Stomach (tissue), 4 donors: ENCODE data around the gene SCD5.
A peak's percentile ranks its signal among the peaks of the same experiment; 100 is the strongest.

Experiments used
- CTCF ChIP-seq, 7 experiments: fragments of 450-650 bp in 4 of 7; fragments of 200-600 bp in 3 of 7; sonication (generic) in 3 of 7; IDR thresholded peaks; one replicate each; pipeline ENCODE4 v1.5.1; 2016 to 2019; ENCODE audit warnings: antibody characterized with exemption in 7 of 7, control low read depth in 2 of 7, mild to moderate bottlenecking in 1 of 7
- POLR2A ChIP-seq, 4 donors: fragments of 450-650 bp; IDR thresholded peaks; one replicate each; pipeline ENCODE4 v1.6.1; 2016; ENCODE audit warnings: antibody characterized with exemption in 4 of 4, control low read depth in 2 of 4, mild to moderate bottlenecking in 1 of 4, moderate library complexity in 1 of 4
- POLR2AphosphoS5 ChIP-seq, 3 donors: sonication (generic); formaldehyde crosslinking; IDR thresholded peaks; one replicate each; pipeline ENCODE4 v1.6.1; 2016; ENCODE audit warnings: antibody characterized with exemption in 3 of 3

- TF ChIP-seq POLR2A (IDR thresholded peaks at IDR 0.05): no peak
- TF ChIP-seq POLR2AphosphoS5 (IDR thresholded peaks at IDR 0.05): no peak
- peak in 5 of 7 experiments; percentile 9 to 41 (median 26) for TF ChIP-seq CTCF (IDR thresholded peaks at IDR 0.05)
Measured at GRCh38 chr4:82801910-82802521, 3.4 kb upstream of the SCD5 start.
